Fibroblast of skin of right quadriceps (primary cell): ENCODE data around the gene SHE.
"Not testable (repeated sequence)": the region's sequence is repeated elsewhere in the genome, so short reads cannot be mapped to it uniquely, and the experiment has no call there.

Experiments
- DNase-seq: peaks from one replicate; pipeline ENCODE4 v3.0.0-alpha.2; 2013

Gene SHE

GRCh38 chr1:154512760-154513159 is 10.5 kb upstream of the SHE start:
- DNase-seq: no peak

GRCh38 chr1:154503898-154504297 is 1.7 kb upstream of the SHE start:
- no peak for DNase-seq

- DNase-seq: no peak
Observed at GRCh38 chr1:154502744-154503115, 518 bp upstream of the SHE start.

- no peak for DNase-seq
Observed at GRCh38 chr1:154501423-154502065, 668 bp downstream of the SHE start.

- no peak for DNase-seq
Observed at GRCh38 chr1:154500533-154500932, 1.7 kb downstream of the SHE start.

- no peak for DNase-seq
Observed at GRCh38 chr1:154499446-154499845, 2.8 kb downstream of the SHE start.

GRCh38 chr1:154497026-154497806 is 5.0 kb downstream of the SHE start:
- DNase-seq: no peak

- no peak for DNase-seq
Observed at GRCh38 chr1:154496383-154496782, 5.8 kb downstream of the SHE start.

GRCh38 chr1:154495496-154496273 is 6.5 kb downstream of the SHE start:
- DNase-seq: no peak

GRCh38 chr1:154493276-154493675 is 8.9 kb downstream of the SHE start:
- no peak for DNase-seq

- no peak for DNase-seq
Observed at GRCh38 chr1:154492115-154492514, 10.1 kb downstream of the SHE start.

- DNase-seq: no peak
Observed at GRCh38 chr1:154490317-154490716, 11.9 kb downstream of the SHE start.

GRCh38 chr1:154489695-154490274 is 12.4 kb downstream of the SHE start:
- DNase-seq: no peak

GRCh38 chr1:154488922-154489321 is 13.3 kb downstream of the SHE start:
- DNase-seq: no peak

GRCh38 chr1:154486756-154487155 is 15.5 kb downstream of the SHE start:
- DNase-seq: not testable (repeated sequence)

GRCh38 chr1:154485910-154486496 is 16.2 kb downstream of the SHE start:
- DNase-seq: no peak

- no peak for DNase-seq
Observed at GRCh38 chr1:154485106-154485505, 17.1 kb downstream of the SHE start.

- DNase-seq: peak; percentile 5
Observed at GRCh38 chr1:154483941-154484803, 18.0 kb downstream of the SHE start.

GRCh38 chr1:154481053-154481452 is 21.2 kb downstream of the SHE start:
- DNase-seq: no peak

- peak; percentile 85 for DNase-seq
Observed at GRCh38 chr1:154479764-154480421, 22.3 kb downstream of the SHE start.

- DNase-seq: peak; percentile 39
Observed at GRCh38 chr1:154478639-154479038, 23.6 kb downstream of the SHE start.
